RWPE2 (cell line): Measurements from ENCODE around the gene PDGFRB.

Source experiments
- ATAC-seq: fragments of 200-7000 bp; cut with Tn5 transposase; 3 replicates; pipeline ENCODE4 v1.9.1; 2021; ENCODE audit warnings: low read depth
- DNase-seq: peaks from one replicate; pipeline ENCODE4 v3.0.0-alpha.2; 2020; ENCODE audit warnings: low spot score
- H3K27ac ChIP-seq: fragments of 450-650 bp; 2 replicates; pipeline ENCODE4 v1.5.1; 2017; ENCODE audit warnings: mild to moderate bottlenecking; ENCODE audit not compliant: poor library complexity, severe bottlenecking
- H3K27me3 ChIP-seq: fragments of 250-450 bp; sonication (Bioruptor Pico); 2 replicates; pipeline ENCODE4 v1.5.1; 2021; ENCODE audit warnings: mild to moderate bottlenecking, moderate library complexity; ENCODE audit not compliant: insufficient read depth, poor library complexity, severe bottlenecking
- H3K36me3 ChIP-seq: fragments of 250-450 bp; sonication (Bioruptor Pico); 2 replicates; pipeline ENCODE4 v1.5.1; 2020; ENCODE audit warnings: low read depth, mild to moderate bottlenecking, moderate library complexity
- H3K4me1 ChIP-seq: fragments of 250-450 bp; sonication (Bioruptor Pico); 2 replicates; pipeline ENCODE4 v1.5.1; 2021; ENCODE audit warnings: mild to moderate bottlenecking, moderate library complexity; ENCODE audit not compliant: insufficient read depth, poor library complexity, severe bottlenecking
- H3K4me3 ChIP-seq: fragments of 250-450 bp; sonication (Bioruptor Pico); 2 replicates; pipeline ENCODE4 v1.5.1; 2021; ENCODE audit warnings: mild to moderate bottlenecking, moderate library complexity; ENCODE audit not compliant: severe bottlenecking
- H3K9me3 ChIP-seq: fragments of 250-450 bp; sonication (Bioruptor Pico); 2 replicates; pipeline ENCODE4 v1.5.1; 2021; ENCODE audit warnings: mild to moderate bottlenecking, moderate library complexity; ENCODE audit not compliant: severe bottlenecking
- TF ChIP-seq, protein P1 (sequence below): fragments of 450-650 bp; IDR thresholded peaks from one replicate; pipeline ENCODE4 v1.5.1; 2017; ENCODE audit warnings: mild to moderate bottlenecking, moderate library complexity; ENCODE audit not compliant: poor library complexity, severe bottlenecking

Gene PDGFRB

GRCh38 chr5:150172556-150172955 lies 16.9 kb upstream of the PDGFRB start:
- Histone ChIP-seq H3K27ac (no peak overlapping the region), H3K4me3 (no peak overlapping the region), H3K4me1 (no peaks in the 10 kb centered on the region), H3K27me3 (no peaks in the 10 kb centered on the region), H3K36me3 (no peaks in the 10 kb centered on the region), H3K9me3 (no peaks in the 10 kb centered on the region)
- DNase-seq, result no peak
- TF ChIP-seq, protein P1, sequence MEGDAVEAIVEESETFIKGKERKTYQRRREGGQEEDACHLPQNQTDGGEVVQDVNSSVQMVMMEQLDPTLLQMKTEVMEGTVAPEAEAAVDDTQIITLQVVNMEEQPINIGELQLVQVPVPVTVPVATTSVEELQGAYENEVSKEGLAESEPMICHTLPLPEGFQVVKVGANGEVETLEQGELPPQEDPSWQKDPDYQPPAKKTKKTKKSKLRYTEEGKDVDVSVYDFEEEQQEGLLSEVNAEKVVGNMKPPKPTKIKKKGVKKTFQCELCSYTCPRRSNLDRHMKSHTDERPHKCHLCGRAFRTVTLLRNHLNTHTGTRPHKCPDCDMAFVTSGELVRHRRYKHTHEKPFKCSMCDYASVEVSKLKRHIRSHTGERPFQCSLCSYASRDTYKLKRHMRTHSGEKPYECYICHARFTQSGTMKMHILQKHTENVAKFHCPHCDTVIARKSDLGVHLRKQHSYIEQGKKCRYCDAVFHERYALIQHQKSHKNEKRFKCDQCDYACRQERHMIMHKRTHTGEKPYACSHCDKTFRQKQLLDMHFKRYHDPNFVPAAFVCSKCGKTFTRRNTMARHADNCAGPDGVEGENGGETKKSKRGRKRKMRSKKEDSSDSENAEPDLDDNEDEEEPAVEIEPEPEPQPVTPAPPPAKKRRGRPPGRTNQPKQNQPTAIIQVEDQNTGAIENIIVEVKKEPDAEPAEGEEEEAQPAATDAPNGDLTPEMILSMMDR, result no peak
- no peak for ATAC-seq

- 0 out of 3 replicates have a peak, but pooled peaks have one; percentile 15 for ATAC-seq
- Histone ChIP-seq H3K27me3 (no peaks in the 10 kb centered on the region), H3K36me3 (no peaks in the 10 kb centered on the region), H3K9me3 (no peaks in the 10 kb centered on the region), H3K27ac (no peak overlapping the region), H3K4me1 (no peaks in the 10 kb centered on the region), H3K4me3 (no peak overlapping the region)
- TF ChIP-seq, protein P1, result no peak
- no peak for DNase-seq
Observed at GRCh38 chr5:150172145-150172544, 16.5 kb upstream of the PDGFRB start.

DNA sequence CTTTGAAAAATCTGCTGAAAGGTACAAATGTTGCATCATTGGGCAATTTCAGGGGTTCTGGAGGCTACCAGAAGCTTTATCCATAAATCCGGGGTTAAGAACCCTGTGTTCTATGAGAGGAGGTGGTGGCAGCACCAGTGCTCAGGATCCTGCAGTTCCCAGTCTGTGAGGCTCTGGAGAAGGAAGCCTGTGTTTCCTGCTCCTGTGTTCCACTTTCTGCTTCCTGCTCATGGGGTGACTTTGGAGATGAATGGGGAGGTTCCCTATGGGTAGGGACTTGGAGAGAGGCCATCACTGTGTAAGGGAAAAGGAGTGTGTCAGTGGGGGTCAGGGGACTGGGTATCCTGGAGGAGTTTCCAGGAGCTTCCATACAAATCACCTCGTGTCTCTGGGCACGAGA lies 13.2 kb upstream of the PDGFRB start:
- Histone ChIP-seq H3K27me3 (no peaks in the 10 kb centered on the region), H3K4me1 (no peaks in the 10 kb centered on the region), H3K27ac (no peak overlapping the region), H3K36me3 (no peaks in the 10 kb centered on the region), H3K4me3 (no peak overlapping the region), H3K9me3 (no peaks in the 10 kb centered on the region)
- TF ChIP-seq, protein P1, result no peak
- ATAC-seq (no peak), DNase-seq (no peak)

GRCh38 chr5:150167908-150168307 lies 12.3 kb upstream of the PDGFRB start:
- Histone ChIP-seq H3K27ac (no peak overlapping the region), H3K9me3 (no peaks in the 10 kb centered on the region), H3K36me3 (no peaks in the 10 kb centered on the region), H3K4me1 (no peaks in the 10 kb centered on the region), H3K4me3 (no peak overlapping the region), H3K27me3 (no peaks in the 10 kb centered on the region)
- ATAC-seq (no peak), DNase-seq (no peak)
- TF ChIP-seq, protein P1, result no peak

GRCh38 chr5:150167512-150167850 lies 11.8 kb upstream of the PDGFRB start:
- ATAC-seq (no peak), DNase-seq (no peak)
- Histone ChIP-seq H3K4me1 (no peaks in the 10 kb centered on the region), H3K27ac (no peak overlapping the region), H3K9me3 (no peaks in the 10 kb centered on the region), H3K4me3 (no peak overlapping the region), H3K27me3 (no peaks in the 10 kb centered on the region), H3K36me3 (no peaks in the 10 kb centered on the region)
- TF ChIP-seq, protein P1, result no peak
